Neural cell (in vitro differentiated cells): ENCODE data around the gene PDE11A. TPM values are rescaled to one million over a fixed set of nuclear protein-coding genes. Genes with fewer than 3 reads are reported as not detected.

Source experiments
- H2AFZ ChIP-seq: fragments of 200-600, 300-800 bp; sonication (generic), shearing (Covaris generic); 2 replicates; pipeline ENCODE4 v1.6.0; 2014; ENCODE audit warnings: low read depth, mild to moderate bottlenecking, antibody characterized with exemption, low read length, moderate library complexity
- H3F3A ChIP-seq: fragments of 200-600 bp; shearing (Covaris generic); 2 replicates; pipeline ENCODE4 v1.6.1; 2016; ENCODE audit warnings: mild to moderate bottlenecking, moderate library complexity, mixed read lengths, antibody characterized with exemption, low read length; ENCODE audit not compliant: insufficient read depth, poor library complexity, severe bottlenecking
- H3K27ac ChIP-seq: fragments of 200-600, 300-800 bp; sonication (generic), shearing (Covaris generic); 2 replicates; pipeline ENCODE4 v1.5.1; 2014; ENCODE audit warnings: mild to moderate bottlenecking, low read length, moderate library complexity
- H3K27me3 ChIP-seq: fragments of 300-800, 200-600 bp; sonication (generic), shearing (Covaris generic); 2 replicates; pipeline ENCODE4 v1.6.0; 2014; ENCODE audit warnings: mild to moderate bottlenecking, low read depth, low read length, moderate library complexity; ENCODE audit not compliant: insufficient read depth
- H3K36me3 ChIP-seq: fragments of 300-800, 200-600 bp; sonication (generic), shearing (Covaris generic); 2 replicates; pipeline ENCODE4 v1.5.1; 2014; ENCODE audit warnings: mild to moderate bottlenecking, antibody characterized with exemption, low read length, moderate library complexity; ENCODE audit not compliant: insufficient read depth
- H3K4me2 ChIP-seq: fragments of 300-800, 200-600 bp; sonication (generic), shearing (Covaris generic); 2 replicates; pipeline ENCODE4 v1.6.0; 2014; ENCODE audit warnings: mild to moderate bottlenecking, low read length
- H3K4me3 ChIP-seq: fragments of 300-800, 200-600 bp; sonication (generic), shearing (Covaris generic); 2 replicates; pipeline ENCODE4 v1.5.1; 2014; ENCODE audit warnings: mild to moderate bottlenecking, low read length, moderate library complexity
- H3K79me2 ChIP-seq: fragments of 200-600 bp; shearing (Covaris generic); replicated peaks from 2 replicates; pipeline ENCODE4 v1.6.0; 2014; ENCODE audit warnings: mild to moderate bottlenecking, low read length, moderate library complexity; ENCODE audit not compliant: insufficient read depth
- H3K9ac ChIP-seq: fragments of 300-800, 200-600 bp; sonication (generic), shearing (Covaris generic); 2 replicates; pipeline ENCODE4 v1.6.1; 2016; ENCODE audit warnings: mild to moderate bottlenecking, low read length, mixed read lengths
- H3K9me2 ChIP-seq: fragments of 200-600 bp; shearing (Covaris generic); 2 replicates; pipeline ENCODE4 v1.6.1; 2016; ENCODE audit warnings: mild to moderate bottlenecking, low read length, mixed read lengths; ENCODE audit not compliant: insufficient read depth
- H3K9me3 ChIP-seq: fragments of 200-600, 300-800 bp; sonication (generic), shearing (Covaris generic); 2 replicates; pipeline ENCODE4 v1.6.1; 2016; ENCODE audit warnings: mild to moderate bottlenecking, mixed run types, low read length, moderate library complexity, mixed read lengths
- H4K20me1 ChIP-seq: fragments of 200-600 bp; shearing (Covaris generic); 2 replicates; pipeline ENCODE4 v1.6.1; 2016; ENCODE audit warnings: mild to moderate bottlenecking, mixed run types; ENCODE audit not compliant: insufficient read depth
- EP300 ChIP-seq: fragments of 450-650 bp; conservative IDR thresholded peaks from 2 replicates; pipeline ENCODE4 v1.6.1; 2014; ENCODE audit warnings: antibody characterized with exemption, mild to moderate bottlenecking, moderate library complexity; ENCODE audit not compliant: poor library complexity, severe bottlenecking
- EZH2 ChIP-seq: fragments of 200-600, 300-800 bp; shearing (Covaris generic), sonication (generic); IDR thresholded peaks from 2 replicates; pipeline ENCODE4 v1.6.1; 2014; ENCODE audit warnings: antibody characterized with exemption, low read length, borderline replicate concordance, mild to moderate bottlenecking; ENCODE audit not compliant: insufficient read depth, poor library complexity, severe bottlenecking
- MXI1 ChIP-seq: fragments of 450-650 bp; conservative IDR thresholded peaks from 2 replicates; pipeline ENCODE4 v1.6.1; 2014; ENCODE audit warnings: antibody characterized with exemption, mild to moderate bottlenecking; ENCODE audit not compliant: poor library complexity, severe bottlenecking
- POLR2AphosphoS5 ChIP-seq: IDR thresholded peaks from 2 replicates; pipeline ENCODE4 v1.6.1; 2012
- RAD21 ChIP-seq: fragments of 450-650 bp; conservative IDR thresholded peaks from 2 replicates; pipeline ENCODE4 v1.6.1; 2014; ENCODE audit warnings: antibody characterized with exemption, mild to moderate bottlenecking, moderate library complexity
- REST ChIP-seq: IDR thresholded peaks from 2 replicates; pipeline ENCODE4 v1.6.1; 2012; ENCODE audit warnings: borderline replicate concordance
- SMC3 ChIP-seq: fragments of 450-650 bp; conservative IDR thresholded peaks from 2 replicates; pipeline ENCODE4 v1.6.1; 2014; ENCODE audit warnings: antibody characterized with exemption, mild to moderate bottlenecking, moderate library complexity; ENCODE audit not compliant: poor library complexity
- TAF1 ChIP-seq: IDR thresholded peaks from 2 replicates; pipeline ENCODE4 v1.6.1; 2012; ENCODE audit warnings: low read depth
- polyA plus RNA-seq: library from polyadenylated mRNA; depleted of rRNA; stranded (reverse); fragments of >200 nt; gene quantifications from 2 replicates; pipeline ENCODE4 v1.2.3, GENCODE V29; 2014
- TF ChIP-seq, protein P1 (sequence below): fragments of 450-650 bp; IDR thresholded peaks from 2 replicates; pipeline ENCODE4 v1.5.1; 2014; ENCODE audit warnings: antibody characterized with exemption, mild to moderate bottlenecking, moderate library complexity; ENCODE audit not compliant: poor library complexity, severe bottlenecking

Gene PDE11A
- polyA plus RNA-seq, 1 donor from 2014 or later, result 0.89 TPM

DNA sequence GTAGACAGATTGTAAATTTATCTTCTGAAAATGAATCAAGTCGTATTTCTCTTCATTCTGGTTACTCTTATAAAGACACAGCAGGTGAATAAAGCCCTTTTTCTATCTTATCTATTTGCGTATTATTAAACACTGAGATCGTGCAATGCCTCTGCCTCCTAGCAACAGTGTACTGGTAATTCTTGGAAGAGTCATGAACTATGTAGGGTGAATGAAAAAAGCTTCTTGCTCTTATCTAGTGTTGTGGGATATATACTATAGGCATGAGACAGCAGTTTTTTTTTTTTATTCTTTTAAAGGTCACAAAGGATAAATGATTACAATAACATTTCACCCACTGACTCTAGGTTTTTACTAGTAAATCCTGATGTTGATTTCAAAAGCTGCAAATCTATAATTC, 324.2 kb downstream of the PDE11A start:
- Histone ChIP-seq H3K9me3 (no peaks in the 10 kb centered on the region), H4K20me1 (no peaks in the 10 kb centered on the region), H2AFZ (no peak overlapping the region), H3K9ac (no peak overlapping the region), H3K36me3 (no peaks in the 10 kb centered on the region), H3F3A (no peaks in the 10 kb centered on the region), H3K27ac (peak overlapping the region; percentile 11), H3K4me3 (no peak overlapping the region), H3K79me2 (no peaks in the 10 kb centered on the region), H3K27me3 (no peaks in the 10 kb centered on the region), H3K4me2 (peak overlapping the region; percentile 22), H3K9me2 (no peaks in the 10 kb centered on the region)
- no peak for TF ChIP-seq POLR2AphosphoS5
- no peak for TF ChIP-seq EZH2
- TF ChIP-seq SMC3, result no peak
- TF ChIP-seq MXI1, result no peak
- no peak for TF ChIP-seq RAD21
- TF ChIP-seq TAF1, result no peak
- TF ChIP-seq REST, result no peak
- TF ChIP-seq, protein P1, sequence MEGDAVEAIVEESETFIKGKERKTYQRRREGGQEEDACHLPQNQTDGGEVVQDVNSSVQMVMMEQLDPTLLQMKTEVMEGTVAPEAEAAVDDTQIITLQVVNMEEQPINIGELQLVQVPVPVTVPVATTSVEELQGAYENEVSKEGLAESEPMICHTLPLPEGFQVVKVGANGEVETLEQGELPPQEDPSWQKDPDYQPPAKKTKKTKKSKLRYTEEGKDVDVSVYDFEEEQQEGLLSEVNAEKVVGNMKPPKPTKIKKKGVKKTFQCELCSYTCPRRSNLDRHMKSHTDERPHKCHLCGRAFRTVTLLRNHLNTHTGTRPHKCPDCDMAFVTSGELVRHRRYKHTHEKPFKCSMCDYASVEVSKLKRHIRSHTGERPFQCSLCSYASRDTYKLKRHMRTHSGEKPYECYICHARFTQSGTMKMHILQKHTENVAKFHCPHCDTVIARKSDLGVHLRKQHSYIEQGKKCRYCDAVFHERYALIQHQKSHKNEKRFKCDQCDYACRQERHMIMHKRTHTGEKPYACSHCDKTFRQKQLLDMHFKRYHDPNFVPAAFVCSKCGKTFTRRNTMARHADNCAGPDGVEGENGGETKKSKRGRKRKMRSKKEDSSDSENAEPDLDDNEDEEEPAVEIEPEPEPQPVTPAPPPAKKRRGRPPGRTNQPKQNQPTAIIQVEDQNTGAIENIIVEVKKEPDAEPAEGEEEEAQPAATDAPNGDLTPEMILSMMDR, result no peak
- TF ChIP-seq EP300, result no peak

DNA sequence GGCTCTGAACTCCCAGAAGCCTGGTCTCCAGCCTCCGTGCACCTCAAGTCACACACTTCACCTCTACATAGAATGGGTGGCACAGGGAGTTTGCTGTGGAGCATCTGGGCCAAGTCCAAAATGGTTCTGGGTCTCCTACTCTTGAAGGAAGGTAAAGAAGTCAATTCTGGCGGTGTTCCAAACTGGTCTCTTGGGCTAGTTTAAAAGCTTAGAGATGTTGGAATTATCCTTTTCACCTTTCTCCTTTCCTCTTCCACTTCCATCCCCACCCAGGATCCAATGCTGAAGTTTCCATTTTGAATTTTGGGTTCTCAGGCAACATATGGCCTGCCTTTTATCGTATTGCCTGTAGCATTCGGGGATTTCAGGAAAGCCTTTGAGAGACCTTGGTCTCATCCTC, 325.2 kb downstream of the PDE11A start:
- Histone ChIP-seq H3K4me3 (no peak overlapping the region), H3K36me3 (no peaks in the 10 kb centered on the region), H3K27ac (no peak overlapping the region), H2AFZ (no peak overlapping the region), H3K9me3 (no peaks in the 10 kb centered on the region), H3K9ac (no peak overlapping the region), H3K4me2 (no peak overlapping the region), H3K9me2 (no peaks in the 10 kb centered on the region), H4K20me1 (no peaks in the 10 kb centered on the region), H3K27me3 (no peaks in the 10 kb centered on the region), H3F3A (no peaks in the 10 kb centered on the region), H3K79me2 (no peaks in the 10 kb centered on the region)
- TF ChIP-seq SMC3, result no peak

GRCh38 chr2:177746358-177746757, 326.2 kb downstream of the PDE11A start:
- H3K36me3 ChIP-seq, result no peaks in the 10 kb centered on the region
- H3K4me2 ChIP-seq, result no peak overlapping the region
- H3K9me3 ChIP-seq, result no peaks in the 10 kb centered on the region
- no peaks in the 10 kb centered on the region for H3K27me3 ChIP-seq
- H3K79me2 ChIP-seq, result no peaks in the 10 kb centered on the region
- no peak overlapping the region for H3K9ac ChIP-seq
- H3K4me3 ChIP-seq, result no peak overlapping the region
- no peak overlapping the region for H3K27ac ChIP-seq
- H4K20me1 ChIP-seq, result no peaks in the 10 kb centered on the region
- H2AFZ ChIP-seq, result no peak overlapping the region
- no peaks in the 10 kb centered on the region for H3F3A ChIP-seq
- no peaks in the 10 kb centered on the region for H3K9me2 ChIP-seq
- no peak for TF ChIP-seq SMC3
- TF ChIP-seq EP300, result no peak
- no peak for TF ChIP-seq TAF1
- no peak for TF ChIP-seq POLR2AphosphoS5
- TF ChIP-seq, protein P1, result no peak
- no peak for TF ChIP-seq EZH2
- TF ChIP-seq REST, result no peak
- no peak for TF ChIP-seq MXI1
